AG08396 (cell line): ENCODE results near the gene COL21A1.

Experiments used
- DNase-seq: peaks from one replicate; pipeline ENCODE4 v3.0.0; 2012; ENCODE audit warnings: low spot score, mixed read lengths

The COL21A1 gene

DNA sequence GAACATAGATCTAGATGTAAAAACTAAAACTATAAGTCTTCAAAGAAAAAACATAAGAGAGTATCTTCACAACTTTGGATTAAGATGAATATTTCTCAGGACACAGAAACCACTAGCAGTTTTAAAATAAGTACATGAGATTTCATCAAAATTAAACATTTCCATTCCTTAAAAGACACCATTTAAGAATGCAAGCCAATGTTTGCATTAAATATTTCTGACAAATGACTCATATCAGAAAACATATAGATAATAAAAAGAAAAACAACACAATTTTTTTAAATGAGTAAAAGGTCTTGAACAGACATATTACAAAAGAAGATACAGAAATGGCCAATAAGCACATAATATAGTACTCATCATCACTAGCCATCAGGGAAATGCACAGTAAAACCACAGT is 59.7 kb downstream of the COL21A1 start:
- no peak for DNase-seq

DNA sequence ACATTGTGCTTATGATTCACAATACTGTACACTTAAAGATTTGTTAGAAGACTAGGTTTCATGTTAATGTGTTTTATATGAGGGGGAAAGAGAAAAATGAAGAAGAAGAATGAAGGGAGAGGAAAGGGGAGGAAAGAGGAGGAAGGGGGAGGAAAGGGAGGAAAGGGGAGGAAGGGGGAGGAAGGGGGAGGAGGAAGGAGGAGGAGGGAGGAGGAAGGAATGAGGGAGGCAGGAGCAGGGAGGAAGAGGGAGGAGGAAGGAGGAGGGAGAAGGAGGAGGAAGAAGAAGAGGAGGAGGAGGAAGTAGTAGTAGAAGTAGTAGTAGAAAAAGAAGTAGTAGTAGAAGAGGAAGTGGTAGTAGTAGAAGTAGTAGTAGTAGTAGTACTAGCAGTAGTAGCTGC is 70.6 kb downstream of the COL21A1 start:
- DNase-seq: no peak

DNA sequence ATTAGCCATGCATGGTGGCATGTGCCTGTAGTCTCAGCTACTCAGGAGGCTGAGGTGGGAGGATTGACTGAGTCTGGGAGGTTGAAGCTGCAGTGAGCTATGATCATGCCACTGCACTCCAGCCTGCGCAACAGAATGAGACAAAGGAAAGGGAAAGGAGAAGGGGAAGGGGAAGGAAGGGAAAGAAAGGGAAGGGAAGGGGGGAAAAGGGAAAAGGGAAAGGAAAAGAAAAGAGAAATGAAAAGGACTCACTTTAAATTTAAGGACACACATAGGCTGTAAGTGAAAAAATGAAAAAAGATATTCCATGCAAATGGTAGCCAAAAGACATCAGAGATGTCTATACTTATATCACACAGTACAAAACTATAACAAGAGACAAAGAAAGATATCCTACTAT is 74.2 kb downstream of the COL21A1 start:
- DNase-seq: no peak

DNA sequence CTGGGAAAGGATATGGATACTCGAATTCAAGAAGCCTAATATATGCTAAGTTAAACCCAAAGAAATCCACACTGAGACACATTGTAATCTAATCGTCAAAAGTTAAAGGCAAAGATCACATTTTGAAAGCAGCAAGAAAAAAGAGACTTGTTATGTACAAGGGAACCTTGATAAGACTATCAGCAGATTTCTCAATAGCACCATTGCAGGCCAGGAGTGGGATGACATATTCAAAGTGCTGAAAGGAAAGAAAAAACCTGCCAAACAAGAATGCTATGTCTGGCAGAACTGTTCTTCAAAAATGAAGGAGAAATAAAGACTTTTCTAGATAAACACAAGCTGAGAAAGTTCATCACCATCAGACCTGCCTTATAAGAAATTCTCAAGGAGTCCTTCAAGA is 75.2 kb downstream of the COL21A1 start:
- no peak for DNase-seq

DNA sequence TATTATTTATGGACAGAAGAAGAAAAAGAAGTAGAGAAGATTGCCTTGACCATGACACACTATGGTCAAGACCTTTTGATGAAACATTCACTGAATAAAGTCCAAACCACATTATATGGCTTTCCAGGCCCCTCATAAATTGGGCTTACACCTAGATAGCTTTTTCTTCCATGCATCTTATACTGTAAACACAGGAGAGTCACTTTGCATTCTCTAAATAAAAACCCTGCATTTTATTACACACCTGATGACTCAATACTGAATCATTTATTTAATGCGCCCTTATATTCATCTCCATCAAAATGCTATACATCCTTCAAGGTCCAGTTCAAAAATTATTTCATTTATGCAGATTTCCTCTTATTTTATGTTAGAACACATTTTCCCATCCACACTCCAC is 78.0 kb downstream of the COL21A1 start:
- DNase-seq: no peak

DNA sequence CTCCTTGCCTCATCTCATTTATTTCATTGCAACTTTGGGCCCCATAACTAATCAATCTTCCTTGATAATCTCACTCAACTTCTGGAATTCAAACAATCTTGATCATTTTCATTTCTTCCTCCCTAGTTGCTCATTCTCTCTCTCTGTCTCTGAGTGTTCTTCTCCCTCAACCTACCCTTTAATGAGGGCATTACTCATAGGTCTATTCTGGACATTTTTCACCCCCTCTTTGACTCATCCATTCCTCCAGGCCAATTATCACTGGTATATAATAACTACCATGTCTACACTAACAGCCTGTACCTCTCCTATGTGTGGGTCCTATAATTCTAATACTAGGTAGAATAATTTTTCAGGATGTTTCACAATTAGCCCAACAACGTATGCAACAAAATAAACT is 78.8 kb downstream of the COL21A1 start:
- DNase-seq: no peak

DNA sequence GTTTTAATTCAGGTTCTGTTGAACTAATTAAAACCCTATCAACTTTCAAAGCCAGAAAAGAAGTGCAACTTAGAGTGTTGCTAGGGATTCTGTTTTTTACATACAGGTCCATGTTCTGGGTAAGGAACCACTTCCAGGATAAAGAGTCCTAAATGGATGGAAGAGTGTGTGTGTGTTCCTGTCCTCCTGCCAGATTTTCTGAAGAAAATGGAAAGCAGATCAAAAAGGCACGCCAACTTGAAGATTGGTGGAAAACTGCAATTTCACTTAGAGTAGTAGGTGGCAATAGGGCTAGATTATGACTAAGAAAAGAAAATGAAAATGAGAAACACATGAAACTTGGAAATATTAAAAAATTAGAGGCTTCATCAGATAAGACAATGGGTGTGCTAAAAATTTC is 85.3 kb downstream of the COL21A1 start:
- no peak for DNase-seq

DNA sequence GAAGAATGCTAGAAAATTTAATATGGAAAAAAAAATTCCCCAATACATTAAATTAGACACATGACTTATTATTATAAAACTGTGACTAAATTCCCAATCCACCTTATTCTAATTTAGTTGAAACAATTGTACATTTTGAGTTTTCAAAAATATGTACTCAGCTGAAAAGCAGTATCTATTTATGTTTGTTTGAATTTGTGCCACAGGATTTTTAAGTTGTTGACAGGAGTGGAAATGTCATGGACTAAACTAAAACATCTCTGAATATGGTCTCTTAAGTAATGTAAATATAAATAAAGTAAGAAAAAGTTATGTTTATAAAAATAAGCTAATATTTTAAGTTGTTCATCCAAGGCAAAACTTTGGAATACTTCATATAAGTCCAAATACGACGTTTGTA is 86.9 kb downstream of the COL21A1 start:
- DNase-seq: no peak

DNA sequence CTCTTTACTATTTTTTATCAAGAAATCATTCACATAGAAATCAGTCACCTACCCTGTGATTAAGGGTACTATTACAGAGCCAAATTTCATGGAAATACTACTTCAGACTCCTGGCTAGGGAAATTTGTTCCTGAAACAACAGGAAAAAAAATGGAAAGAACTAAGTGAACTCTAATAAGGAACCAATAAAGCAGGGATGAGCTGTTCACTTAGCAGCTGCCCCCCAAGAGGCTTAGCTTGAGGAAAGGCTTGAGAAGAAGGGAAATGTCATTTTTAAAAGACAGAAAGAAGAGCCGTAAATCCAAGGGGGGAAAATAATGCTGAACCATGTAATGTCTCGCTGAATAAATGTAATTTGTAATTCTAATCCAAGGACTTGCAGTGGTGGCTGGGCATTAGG is 88.8 kb downstream of the COL21A1 start:
- DNase-seq: no peak

DNA sequence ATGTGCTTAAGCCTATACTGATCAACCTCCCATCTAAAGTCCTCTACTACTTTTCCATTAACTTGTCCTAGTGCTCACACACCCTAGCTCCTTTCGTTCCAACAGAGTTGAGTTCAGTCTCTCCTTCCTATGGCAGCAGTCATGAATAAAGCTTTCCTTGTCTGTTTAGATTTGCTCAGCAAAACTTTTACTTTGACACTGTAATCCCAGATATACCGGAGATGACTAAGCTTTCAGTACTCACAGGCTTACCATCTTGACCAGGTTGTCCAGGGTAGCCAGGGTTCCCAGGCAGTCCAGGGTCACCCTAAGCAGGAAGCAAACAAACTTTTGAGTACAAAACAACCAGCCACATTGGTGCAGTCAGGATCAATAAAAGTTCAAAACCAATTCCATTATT is 90.7 kb downstream of the COL21A1 start:
- DNase-seq: no peak

DNA sequence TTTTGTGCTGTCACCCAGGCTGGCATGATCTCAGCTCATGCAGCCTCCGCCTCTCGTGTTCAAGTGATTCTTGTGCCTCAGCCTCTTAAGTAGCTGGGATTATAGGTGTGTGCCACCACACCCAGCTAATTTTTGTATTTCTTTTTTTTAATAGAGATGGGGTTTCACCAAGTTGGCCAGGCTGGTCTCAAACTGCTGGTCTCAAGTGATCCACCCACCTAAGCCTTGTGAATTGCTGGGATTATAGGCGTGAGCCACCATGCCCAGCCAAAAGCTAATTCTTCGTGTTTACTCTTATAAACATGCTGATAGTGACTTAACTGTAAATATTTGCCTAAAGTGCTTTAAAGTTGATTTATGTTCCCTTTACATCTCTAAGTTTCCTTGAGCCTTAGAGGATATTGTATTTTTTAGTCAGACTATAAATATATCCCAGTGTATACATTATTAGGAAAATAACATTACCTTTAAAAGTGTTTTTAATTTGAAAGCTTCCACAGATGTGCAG is 91.7 kb downstream of the COL21A1 start:
- DNase-seq: no peak

DNA sequence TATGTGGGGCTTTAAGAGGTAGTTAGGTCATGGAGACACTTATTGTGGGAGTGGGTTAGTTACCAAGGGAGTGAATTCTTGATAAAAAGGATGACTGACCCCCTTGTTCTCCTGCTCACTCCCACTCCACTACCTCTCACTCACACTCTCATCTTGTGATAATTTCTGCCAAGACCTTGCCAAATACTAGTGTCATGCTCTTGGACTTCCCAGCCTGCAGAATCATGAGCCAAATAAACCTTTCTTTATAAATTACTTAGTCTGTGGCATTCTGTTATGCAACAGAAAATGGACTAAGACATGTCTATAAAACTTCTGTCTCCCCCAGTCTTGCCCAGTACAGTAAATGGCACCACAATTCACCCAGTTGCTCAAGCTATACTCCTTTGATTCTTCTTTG is 93.3 kb downstream of the COL21A1 start:
- no peak for DNase-seq

DNA sequence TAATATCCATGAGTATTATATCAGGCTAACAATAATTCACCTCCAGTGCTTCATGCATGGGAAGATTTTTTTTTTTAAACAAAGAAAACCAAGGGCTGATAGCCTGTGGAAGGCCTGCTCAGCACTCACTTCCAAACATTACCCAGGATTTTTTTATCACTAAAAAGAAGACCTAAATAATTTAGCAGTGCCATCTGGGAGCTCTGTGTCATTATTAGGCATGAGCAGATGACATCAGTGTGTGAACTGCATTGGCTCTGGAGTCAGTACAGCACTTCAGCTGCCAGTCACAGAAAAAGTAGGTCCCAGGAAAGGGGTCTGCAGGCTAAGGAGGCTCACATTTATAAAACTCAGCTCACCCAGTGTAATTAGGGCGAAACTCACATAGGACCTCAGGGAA is 94.8 kb downstream of the COL21A1 start:
- DNase-seq: no peak

DNA sequence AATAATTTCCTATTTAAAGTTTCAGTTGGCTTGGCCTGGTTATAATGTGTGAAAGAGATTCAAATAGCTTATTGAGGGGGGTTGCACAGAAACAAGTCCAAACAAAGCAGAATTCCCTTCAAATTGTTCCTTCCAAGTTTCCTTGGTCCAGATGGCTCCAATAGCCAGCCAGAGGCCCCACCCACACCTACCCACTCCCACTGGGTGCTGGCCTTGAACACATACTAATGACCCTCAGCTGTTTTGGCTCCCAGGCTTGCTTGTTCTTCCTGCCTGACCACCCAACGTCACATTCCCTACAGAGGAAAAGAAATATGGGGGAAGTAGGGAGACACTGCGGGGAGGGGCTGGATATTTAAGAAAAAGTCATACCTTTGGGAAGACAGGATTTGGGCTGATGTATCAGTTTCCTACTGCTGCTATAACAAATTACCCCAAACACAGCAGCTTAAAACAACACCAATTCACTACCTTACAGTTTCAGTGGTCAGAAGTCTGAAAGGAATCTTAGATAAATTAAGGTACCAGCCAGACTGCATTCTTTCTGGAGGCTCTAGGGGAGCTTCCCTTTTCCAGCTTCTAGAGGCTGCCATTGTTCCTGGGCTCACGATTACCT is 95.7 kb downstream of the COL21A1 start:
- no peak for DNase-seq

DNA sequence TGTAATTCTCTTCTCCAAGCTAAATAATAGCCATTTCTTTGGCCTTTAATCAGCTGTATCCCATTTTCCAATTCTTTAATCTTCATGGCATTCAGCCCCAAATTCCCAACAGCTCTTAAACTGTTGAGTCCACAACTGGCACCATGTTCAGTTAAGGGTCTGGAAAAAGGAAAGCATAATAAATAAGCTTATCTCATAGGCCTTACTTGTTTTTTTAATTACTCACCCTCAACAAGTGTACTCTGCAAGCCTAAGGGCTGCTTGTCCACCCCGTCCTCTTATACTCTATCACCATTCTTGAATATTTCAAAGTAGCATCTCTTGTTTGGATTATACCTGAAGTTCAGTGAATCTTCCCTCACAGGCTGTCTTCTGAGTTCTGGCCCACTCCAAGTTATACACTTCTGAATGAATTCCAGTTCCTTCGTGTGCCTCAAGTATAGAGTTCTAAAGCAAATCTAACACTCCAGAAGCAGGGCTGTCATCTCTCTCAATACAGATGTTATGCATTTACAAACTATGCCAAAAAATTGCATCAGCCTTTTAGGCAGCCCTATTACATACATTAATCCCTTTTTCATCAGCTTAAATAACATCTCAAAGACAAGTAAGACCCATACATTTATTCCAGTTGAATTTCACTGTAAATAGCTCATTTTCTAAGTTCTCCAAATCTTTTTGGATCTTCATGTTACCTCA is 98.7 kb downstream of the COL21A1 start:
- no peak for DNase-seq

DNA sequence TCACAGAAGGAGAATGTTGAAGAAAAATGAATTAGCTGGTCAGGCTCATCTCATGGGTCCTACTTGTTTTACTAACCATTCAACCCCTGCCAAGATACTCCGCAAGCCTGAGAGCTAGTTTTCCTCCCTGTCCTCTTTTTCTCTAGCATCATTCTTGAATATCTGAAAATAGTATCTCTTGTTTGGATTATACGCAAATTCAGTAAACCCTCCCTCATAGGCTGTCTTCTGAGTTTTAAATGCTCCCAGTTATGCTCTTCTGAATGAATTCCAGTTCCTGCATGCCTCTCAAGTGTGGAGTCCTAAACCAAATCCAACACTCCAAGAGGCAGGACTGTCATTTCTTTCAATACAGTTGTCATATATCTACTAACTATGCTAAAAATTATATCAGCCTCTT is 99.6 kb downstream of the COL21A1 start:
- no peak for DNase-seq

DNA sequence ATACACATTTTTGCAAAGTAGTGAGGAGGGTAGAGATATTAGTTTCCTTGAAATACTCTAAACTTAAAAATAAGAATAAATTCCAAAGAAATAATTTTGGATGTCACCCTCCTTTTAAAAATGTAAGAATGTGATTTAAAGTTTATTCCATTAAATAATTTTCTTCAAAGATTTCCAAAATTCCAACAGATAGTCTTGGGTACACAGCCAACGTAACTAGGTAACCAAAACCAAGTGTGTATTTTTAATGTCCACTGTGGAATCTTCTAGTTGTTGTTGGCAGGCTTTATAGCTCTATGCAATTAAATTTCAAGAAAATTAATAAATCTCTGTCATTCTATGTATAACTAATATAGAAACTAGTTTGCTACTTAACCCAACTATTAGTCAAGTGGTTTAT is 101.3 kb downstream of the COL21A1 start:
- DNase-seq: no peak

DNA sequence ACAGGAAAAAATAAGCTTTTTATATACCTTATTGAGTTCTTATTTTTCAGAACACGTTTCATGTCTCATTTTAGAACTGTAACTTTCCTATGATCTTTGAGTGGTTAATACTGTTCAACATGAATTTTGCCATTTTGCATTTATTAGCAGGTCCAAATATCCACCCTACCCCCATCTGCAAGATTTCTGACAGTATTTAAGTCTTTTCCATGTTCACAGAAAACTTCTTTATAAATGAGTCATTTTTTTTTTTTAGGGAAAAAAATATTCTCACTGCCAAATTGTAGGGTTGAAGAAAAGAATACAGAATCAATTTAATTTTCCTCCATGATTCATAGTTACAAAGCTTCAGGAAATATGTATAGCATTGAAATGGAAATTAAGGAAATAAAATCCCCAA is 101.8 kb downstream of the COL21A1 start:
- DNase-seq: no peak

DNA sequence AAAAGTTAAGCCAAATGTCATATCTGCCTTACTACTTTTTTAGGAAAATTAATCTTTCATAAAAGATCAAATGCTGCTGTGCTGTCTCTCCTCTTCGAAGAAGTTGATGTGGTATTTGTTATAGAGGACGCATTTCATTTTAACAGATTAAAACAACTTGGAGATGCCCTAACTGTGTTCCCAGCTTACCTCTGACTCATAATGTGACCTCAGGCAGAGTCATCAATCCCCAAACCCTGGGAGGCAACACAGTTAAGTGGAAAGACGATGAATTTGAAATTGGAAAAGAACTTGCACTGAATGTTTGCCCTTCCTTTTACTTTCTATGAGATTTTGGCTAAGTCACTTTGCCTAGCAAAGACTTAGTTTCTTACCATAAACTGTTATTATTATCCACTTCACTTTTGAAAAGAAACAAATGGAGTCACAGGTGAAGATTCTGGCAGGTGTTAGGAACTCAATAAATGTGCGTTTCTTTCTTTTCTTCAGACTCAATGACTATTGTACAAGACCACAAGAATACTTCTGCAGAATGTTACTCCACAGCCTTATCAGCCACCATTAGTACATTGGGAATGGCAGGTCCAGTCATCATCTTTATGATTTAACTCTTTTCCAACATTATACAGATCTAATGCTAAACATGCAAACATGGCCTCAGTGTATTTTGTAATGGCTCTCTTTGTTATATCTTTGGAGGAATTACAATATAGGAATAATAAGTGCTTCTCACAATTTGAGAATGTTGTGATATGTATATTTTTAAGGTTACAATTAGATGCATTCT is 102.6 kb downstream of the COL21A1 start:
- peak; percentile 40 for DNase-seq

DNA sequence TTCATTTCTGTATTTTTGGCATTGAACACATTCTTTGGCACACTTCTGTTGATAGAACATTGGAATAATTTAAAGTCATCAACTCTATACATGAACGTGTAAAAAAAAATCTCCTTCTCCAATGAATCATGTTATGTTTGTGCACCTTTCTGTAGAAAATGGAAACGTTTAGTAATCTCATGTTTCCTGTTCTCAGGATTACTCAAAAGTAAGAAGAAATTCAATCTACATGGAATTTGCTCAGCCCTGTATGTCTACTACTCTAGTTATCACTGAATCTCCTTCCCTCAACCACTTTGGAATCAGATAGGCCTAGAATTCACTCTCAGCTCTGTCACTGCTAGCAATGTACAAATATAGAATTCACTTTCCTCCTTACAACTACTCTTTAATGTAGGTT is 103.6 kb downstream of the COL21A1 start:
- DNase-seq: no peak

DNA sequence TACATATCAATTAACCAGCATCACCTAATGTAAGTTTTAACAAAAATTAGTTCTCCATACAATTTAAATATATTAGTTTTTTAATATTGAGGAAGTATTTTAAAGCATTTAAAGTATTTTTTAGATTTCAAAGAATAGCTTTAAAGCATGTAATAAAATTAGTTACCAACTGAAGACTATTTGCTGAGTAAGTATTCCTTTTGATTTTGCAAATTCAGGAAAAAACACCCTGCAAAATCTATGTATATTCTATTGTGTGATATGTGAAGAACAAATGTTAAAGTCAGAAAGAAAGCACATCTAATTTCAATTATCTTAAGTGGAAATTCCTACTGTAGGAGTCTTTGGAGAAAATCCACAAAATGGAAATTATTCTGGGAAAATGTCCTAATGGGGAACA is 107.3 kb downstream of the COL21A1 start:
- DNase-seq: no peak

DNA sequence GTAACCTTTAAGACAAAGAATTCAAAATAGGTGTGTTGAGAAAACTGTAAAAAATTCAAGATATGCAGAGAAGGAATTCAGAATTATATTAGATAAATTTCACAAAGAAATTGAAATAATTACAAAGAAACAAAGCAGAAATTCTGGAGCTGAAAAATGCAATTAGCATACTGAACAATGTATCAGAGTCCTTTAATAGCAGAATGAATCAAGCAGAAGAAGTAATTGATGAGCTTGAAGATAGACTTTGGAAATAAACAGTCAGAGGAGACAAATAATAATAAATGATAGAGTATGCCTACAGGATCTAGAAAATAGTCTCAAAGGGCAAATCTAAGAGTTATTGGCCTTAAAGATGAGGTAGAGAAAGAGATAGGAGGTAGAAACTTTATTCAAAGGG is 131.7 kb downstream of the COL21A1 start:
- no peak for DNase-seq

DNA sequence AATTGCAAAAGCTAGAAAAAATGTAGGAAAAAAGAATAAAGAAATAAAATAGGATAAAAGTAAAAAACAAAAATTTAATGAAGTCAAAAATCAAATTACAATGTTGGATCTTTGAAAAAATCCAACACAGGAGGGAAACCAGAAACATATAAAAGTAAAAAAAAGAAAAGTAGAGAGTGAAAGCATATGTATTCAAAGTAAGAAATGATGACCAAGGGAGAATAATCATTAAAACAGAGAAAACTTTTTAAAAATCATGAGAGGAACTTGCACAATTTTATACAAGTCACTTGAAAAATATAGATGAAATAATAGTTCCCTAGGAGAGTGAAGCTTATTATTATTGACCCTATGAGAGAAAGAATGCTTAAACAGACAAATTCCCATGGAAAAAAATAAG is 138.2 kb downstream of the COL21A1 start:
- no peak for DNase-seq
